ENCODE measurements around the gene RAB3D. TPM values are rescaled to one million over a fixed set of nuclear protein-coding genes. Genes with fewer than 3 reads are reported as not detected.

RAB3D gene
- total RNA-seq, 1 experiment from 2014 or later: 29.4 TPM

- H3K4me1 Mint-ChIP-seq: peaks cover 6 to 18% of the 10 kb centered on the region in 2 experiments
- H4K8ac ChIP-seq (replicated peaks; ENCODE audit: insufficient read length, low read depth, low read length): no peak overlapping the region
- H3K9me3 Mint-ChIP-seq: no peaks in the 10 kb centered on the region
- H3K56ac ChIP-seq (ENCODE audit: insufficient read length, low read depth, low read length): no peak overlapping the region
- TF ChIP-seq CTCF (conservative IDR thresholded peaks at IDR 0.05): no peak
- no peak overlapping the region for H4K91ac ChIP-seq (ENCODE audit: insufficient read length, low read depth, low read length)
- H3K36me3 Mint-ChIP-seq (ENCODE audit: insufficient read depth in 1 of 3, low read depth in 3 of 3): peaks cover 3 to 28% (median 19%) of the 10 kb centered on the region in 3 experiments
- WGBS (ENCODE audit: extremely low coverage, insufficient read length, low lambda C conversion rate): no CpG with 5 or more reads among the region's 10 CpGs
- no peak overlapping the region; a peak in 1 of 5 replicates for H3K4me3 Mint-ChIP-seq
- no peaks in the 10 kb centered on the region for H3K27me3 ChIP-seq (ENCODE audit: insufficient read depth, low read length)
- H2BK120ac ChIP-seq (ENCODE audit: low read depth, low read length, poor library complexity, severe bottlenecking): no peak overlapping the region
- no peak overlapping the region for H2BK15ac ChIP-seq (ENCODE audit: low read depth, low read length)
- H3K9me3 ChIP-seq (ENCODE audit: control insufficient read depth, low read depth, low read length): no peaks in the 10 kb centered on the region
- no peaks in the 10 kb centered on the region for H3K23me2 ChIP-seq (ENCODE audit: insufficient read length, low read depth, low read length, poor library complexity, severe bottlenecking)
- H3K27ac Mint-ChIP-seq: peak overlapping the region in 1 of 3 experiments; percentile 68; a peak in 3 of 7 replicates
- no peak overlapping the region for H3T11ph ChIP-seq (ENCODE audit: low read length)
- peak; percentile 74 for DNase-seq
- H2BK5ac ChIP-seq (ENCODE audit: insufficient read length, low read length): no peak overlapping the region
- no peaks in the 10 kb centered on the region for H3K79me1 ChIP-seq (ENCODE audit: insufficient read depth, low read depth, low read length, poor library complexity, severe bottlenecking)
- H3K79me2 ChIP-seq (ENCODE audit: insufficient read depth, low read length): no peaks in the 10 kb centered on the region
- H3K27me3 Mint-ChIP-seq (ENCODE audit: low read depth): no peaks in the 10 kb centered on the region
- H3K27ac ChIP-seq (ENCODE audit: insufficient read length, low read depth, low read length): no peak overlapping the region
- H2BK20ac ChIP-seq (ENCODE audit: low read depth, low read length, poor library complexity, severe bottlenecking): no peak overlapping the region
- H4K5ac ChIP-seq (ENCODE audit: insufficient read length, low read depth, low read length): no peak overlapping the region
- H3K18ac ChIP-seq (ENCODE audit: insufficient read length, low read depth, low read length): no peak overlapping the region
- H2AK5ac ChIP-seq (ENCODE audit: insufficient read length, low read length): no peak overlapping the region
- no peak overlapping the region for H3K23ac ChIP-seq (ENCODE audit: insufficient read length, low read depth, low read length)
- no peak overlapping the region for H3K9ac ChIP-seq (ENCODE audit: extremely low read depth, insufficient read length, low read length)
- no peak overlapping the region for H3K14ac ChIP-seq (ENCODE audit: insufficient read depth, low read length)
- H2AFZ ChIP-seq (ENCODE audit: low read length): no peak overlapping the region
- no peak overlapping the region for H3K4ac ChIP-seq (ENCODE audit: low read depth, low read length)
- no peaks in the 10 kb centered on the region for H4K20me1 ChIP-seq (ENCODE audit: control insufficient read depth, insufficient read depth, insufficient read length)
- no peaks in the 10 kb centered on the region for H3K4me1 ChIP-seq (ENCODE audit: insufficient read depth, low read length)
- no peak overlapping the region for H2BK12ac ChIP-seq (ENCODE audit: insufficient read length, low read depth, low read length)
- peak overlapping the region; percentile 11 for H3K4me2 ChIP-seq (ENCODE audit: insufficient read depth, insufficient read length, low read length)
Observed at GRCh38 chr19:11373166-11373884, 33.9 kb upstream of the RAB3D start.

All from H9 (cell line).